GM12892 (cell line): Measurements from ENCODE around the gene SLCO2B1.
A peak's percentile ranks its signal among the peaks of the same experiment; 100 is the strongest.

Source experiments
- DNase-seq: peaks from one replicate; pipeline ENCODE4 v3.0.0; 2011; ENCODE audit not compliant: insufficient read length
- FAIRE-seq: peaks from 2 replicates; lab custom pipeline; 2011; peaks lifted over from hg19 to GRCh38; lab: Jason Lieb, UNC
- POLR2A ChIP-seq: IDR thresholded peaks from 2 replicates; pipeline ENCODE4 v1.6.1; 2011; ENCODE audit warnings: low read depth, low read length, control low read depth
- POLR2AphosphoS5 ChIP-seq: IDR thresholded peaks from 2 replicates; pipeline ENCODE4 v1.6.1; 2011; ENCODE audit warnings: low read depth, low read length, control low read depth
- TAF1 ChIP-seq: IDR thresholded peaks from 2 replicates; pipeline ENCODE4 v1.6.1; 2011; ENCODE audit warnings: low read depth, mild to moderate bottlenecking, control low read depth, low read length, borderline replicate concordance

The SLCO2B1 gene

GRCh38 chr11:75165721-75166120 is 14.8 kb downstream of the SLCO2B1 start:
- TF ChIP-seq TAF1 (no peak), POLR2AphosphoS5 (no peak), POLR2A (no peak)
- no peak for FAIRE-seq

GRCh38 chr11:75166791-75167190 is 15.9 kb downstream of the SLCO2B1 start:
- TF ChIP-seq TAF1, result no peak
- no peak for TF ChIP-seq POLR2A
- no peak for TF ChIP-seq POLR2AphosphoS5
- DNase-seq, result no peak
- FAIRE-seq, result no peak

More at GRCh38 chr11:75165721-75166120, 14.8 kb downstream of the SLCO2B1 start:
- no peak for DNase-seq

GRCh38 chr11:75167617-75168016 is 16.7 kb downstream of the SLCO2B1 start:
- no peak for FAIRE-seq
- no peak for DNase-seq
- TF ChIP-seq POLR2AphosphoS5 (no peak), POLR2A (no peak), TAF1 (no peak)

DNA sequence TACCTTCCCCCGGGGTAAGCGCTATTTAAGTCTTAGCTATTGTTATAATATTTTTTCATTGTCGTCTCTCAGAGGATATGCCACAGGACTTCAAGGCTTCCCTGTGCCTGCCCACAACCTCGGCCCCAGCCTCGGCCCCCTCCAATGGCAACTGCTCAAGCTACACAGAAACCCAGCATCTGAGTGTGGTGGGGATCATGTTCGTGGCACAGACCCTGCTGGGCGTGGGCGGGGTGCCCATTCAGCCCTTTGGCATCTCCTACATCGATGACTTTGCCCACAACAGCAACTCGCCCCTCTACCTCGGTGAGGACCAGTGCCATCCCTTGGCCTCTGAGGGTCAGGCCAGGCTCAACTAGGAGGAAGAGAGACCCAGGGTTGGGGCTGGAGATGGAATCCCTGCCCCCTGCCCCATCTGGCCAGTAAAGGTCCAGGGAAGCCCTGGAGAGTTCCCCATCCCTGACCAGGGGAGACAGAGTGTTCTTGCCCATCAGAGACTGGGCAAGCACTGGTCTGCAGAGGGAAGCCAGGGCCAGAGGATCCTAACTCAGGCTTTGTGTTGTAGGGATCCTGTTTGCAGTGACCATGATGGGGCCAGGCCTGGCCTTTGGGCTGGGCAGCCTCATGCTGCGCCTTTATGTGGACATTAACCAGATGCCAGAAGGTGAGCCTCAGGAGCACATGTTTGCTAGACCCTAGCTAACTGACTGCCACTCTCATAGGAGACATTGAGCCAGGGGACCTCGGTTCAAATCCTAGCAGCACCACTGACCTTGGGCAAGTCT is 18.4 kb downstream of the SLCO2B1 start:
- FAIRE-seq (no peak), DNase-seq (no peak)
- no peak for TF ChIP-seq TAF1
- TF ChIP-seq POLR2A, result no peak
- TF ChIP-seq POLR2AphosphoS5, result no peak

DNA sequence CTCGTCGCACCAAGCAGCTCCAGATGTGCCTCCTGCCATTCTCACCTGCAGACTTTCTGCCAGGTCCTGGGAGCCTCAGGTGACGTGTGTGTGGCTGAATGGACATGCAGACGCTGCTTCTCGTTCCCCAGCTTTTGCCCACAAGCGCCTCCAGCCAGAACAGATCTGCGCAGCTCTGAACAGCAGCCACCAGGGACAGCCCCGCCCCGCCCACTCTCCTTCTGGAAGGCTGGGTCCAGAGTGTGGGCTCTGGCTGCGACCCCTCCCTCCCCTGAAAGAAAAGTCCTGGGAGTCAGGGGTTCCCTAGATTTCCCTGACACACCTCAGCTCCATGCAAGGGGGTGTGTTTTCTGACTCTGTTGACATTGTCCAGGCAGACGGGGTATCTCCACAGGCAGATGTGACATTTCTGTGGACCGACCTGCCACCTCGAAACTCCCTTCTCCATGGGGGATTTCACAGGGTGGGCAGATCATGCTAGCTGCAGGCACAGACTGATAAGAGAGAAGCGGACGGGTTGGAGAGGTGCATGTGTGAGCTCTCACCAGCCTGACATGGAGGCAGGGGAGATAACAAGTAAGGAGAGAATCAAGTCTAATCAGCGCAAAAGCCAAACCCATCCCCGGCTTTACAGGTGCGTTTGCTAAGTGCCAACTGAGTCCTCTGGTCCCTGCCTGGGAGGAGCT is 19.8 kb downstream of the SLCO2B1 start:
- FAIRE-seq, result no peak
- DNase-seq, result no peak
- no peak for TF ChIP-seq TAF1
- no peak for TF ChIP-seq POLR2AphosphoS5
- no peak for TF ChIP-seq POLR2A

GRCh38 chr11:75173336-75173735 is 22.4 kb downstream of the SLCO2B1 start:
- TF ChIP-seq POLR2A (no peak), POLR2AphosphoS5 (no peak), TAF1 (no peak)
- no peak for FAIRE-seq
- DNase-seq, result no peak

GRCh38 chr11:75174781-75175370 is 24.0 kb downstream of the SLCO2B1 start:
- DNase-seq, result no peak

GRCh38 chr11:75182664-75183063 is 31.8 kb downstream of the SLCO2B1 start:
- FAIRE-seq (no peak), DNase-seq (no peak)
- TF ChIP-seq POLR2AphosphoS5, result no peak
- TF ChIP-seq TAF1, result no peak
- no peak for TF ChIP-seq POLR2A

More at GRCh38 chr11:75174781-75175370, 24.0 kb downstream of the SLCO2B1 start:
- no peak for TF ChIP-seq POLR2AphosphoS5
- no peak for TF ChIP-seq TAF1
- TF ChIP-seq POLR2A, result no peak
- peak; percentile 42 for FAIRE-seq

DNA sequence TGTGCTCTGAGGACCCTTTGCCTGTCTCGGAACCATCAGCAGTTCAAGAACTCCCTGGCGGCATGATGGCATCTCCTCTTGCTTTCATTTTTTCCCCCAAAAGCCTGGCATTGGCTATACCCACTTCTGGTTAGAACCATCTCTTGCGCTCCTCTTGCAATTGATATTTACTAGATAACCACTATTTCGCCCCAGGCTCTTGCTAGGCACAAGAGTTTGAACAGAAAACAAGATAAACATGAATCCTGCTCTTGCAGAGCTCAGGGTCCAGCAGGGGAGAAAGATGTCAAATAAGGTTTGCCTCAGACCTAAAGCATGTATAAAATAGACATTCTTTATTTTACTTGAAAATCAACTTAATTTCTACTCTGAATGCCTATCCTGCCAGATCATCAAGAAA is 33.1 kb downstream of the SLCO2B1 start:
- FAIRE-seq, result no peak
- TF ChIP-seq TAF1 (no peak), POLR2A (no peak), POLR2AphosphoS5 (no peak)
- no peak for DNase-seq

DNA sequence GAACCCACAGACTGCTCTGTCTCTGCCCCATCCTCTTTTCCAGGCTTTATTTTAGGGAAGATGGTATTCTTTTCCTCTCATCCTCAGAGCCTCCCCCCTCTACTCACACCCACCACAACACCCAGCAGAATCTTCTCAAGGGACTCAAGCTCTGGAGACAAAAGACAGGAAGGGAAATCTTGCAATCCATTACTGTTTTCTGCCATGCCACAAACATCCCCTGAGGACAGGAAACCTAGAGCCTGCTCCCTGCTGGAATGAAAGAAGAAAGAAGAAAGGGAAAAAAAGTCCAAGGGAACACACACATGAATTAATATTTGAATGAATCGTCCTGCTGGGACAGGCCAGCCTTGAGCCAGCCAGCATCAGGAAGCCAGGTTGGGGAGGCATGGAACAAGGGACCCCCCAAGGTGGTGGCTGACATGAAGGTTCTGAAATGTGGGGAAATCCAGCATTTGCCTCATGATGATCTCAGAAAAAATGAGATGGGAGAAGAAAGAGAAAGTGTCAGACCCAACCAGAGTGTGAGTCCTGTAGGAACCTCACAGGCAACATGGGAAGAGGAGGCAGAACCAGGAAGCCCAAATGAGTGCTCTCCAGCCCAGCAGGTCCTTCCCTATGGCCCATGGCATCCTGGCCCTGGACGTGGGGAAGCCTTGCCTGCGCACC is 34.0 kb downstream of the SLCO2B1 start:
- DNase-seq (no peak), FAIRE-seq (no peak)
- TF ChIP-seq TAF1, result no peak
- TF ChIP-seq POLR2A, result no peak
- TF ChIP-seq POLR2AphosphoS5, result no peak

DNA sequence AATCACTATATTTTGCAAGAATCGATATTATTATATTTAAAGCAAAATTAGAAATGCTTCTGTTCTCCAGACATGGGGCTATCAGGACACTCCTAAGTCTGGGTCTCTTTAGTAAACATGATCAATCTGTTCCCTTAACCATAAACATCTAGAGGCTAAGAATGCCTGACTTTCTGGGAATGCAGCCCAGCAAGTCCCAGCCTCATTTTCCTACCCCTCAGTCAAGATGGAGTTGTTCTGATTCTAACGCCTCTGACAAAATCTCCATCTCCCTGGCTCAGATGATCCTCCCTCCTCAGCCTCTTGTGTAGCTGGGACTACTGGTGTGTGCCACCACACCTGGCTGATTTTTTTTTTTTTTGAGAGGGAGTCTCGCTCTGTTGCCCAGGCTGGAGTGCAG is 35.0 kb downstream of the SLCO2B1 start:
- TF ChIP-seq POLR2AphosphoS5 (no peak), POLR2A (no peak), TAF1 (no peak)
- FAIRE-seq (no peak), DNase-seq (no peak)

- TF ChIP-seq TAF1 (no peak), POLR2AphosphoS5 (no peak), POLR2A (no peak)
- FAIRE-seq (no peak), DNase-seq (no peak)
These were observed 36.1 kb downstream of the SLCO2B1 start for GRCh38 chr11:75186999-75187398.

DNA sequence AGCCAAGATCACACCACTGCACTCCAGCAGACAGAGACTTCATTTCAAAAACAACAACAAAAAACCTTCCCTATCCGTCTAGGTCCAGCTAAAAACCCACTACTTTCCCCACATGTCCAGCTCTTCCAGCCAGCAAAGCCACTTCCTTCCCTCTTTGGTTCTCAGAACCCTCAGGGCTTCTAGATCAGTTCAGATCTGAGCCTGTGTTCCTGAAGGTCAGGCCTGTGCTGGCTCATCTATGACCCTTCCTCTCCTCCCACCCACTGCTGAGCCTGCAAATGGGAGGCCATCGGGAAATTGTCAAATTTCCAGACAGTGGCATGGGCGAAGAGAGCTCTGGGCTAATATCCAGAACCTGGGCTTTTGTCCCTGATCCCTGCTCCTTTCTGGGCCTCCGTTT is 37.8 kb downstream of the SLCO2B1 start:
- no peak for TF ChIP-seq POLR2A
- TF ChIP-seq POLR2AphosphoS5, result no peak
- TF ChIP-seq TAF1, result no peak
- peak; percentile 5 for FAIRE-seq
- DNase-seq, result no peak
